GM19351 (cell line): ENCODE results near the gene MARCKS.
A peak's percentile ranks its signal among the peaks of the same experiment; 100 is the strongest.

Experiments used
- ATAC-seq: cut with Tn5 transposase; IDR thresholded peaks from one replicate; pipeline ENCODE4 v1.9.1; 2021; ENCODE audit warnings: mild to moderate bottlenecking, moderate library complexity; ENCODE audit not compliant: unreplicated experiment

The MARCKS gene

GRCh38 chr6:113856625-113857555 lies at the start of gene MARCKS:
MARCKS (plus strand) TSS chr6:113857345; CDS start chr6:113857746, 401 bp downstream.
- peak; percentile 38 for ATAC-seq

GRCh38 chr6:113809826-113810225 lies 47.3 kb upstream of the MARCKS start:
- ATAC-seq = peak; percentile 57

DNA sequence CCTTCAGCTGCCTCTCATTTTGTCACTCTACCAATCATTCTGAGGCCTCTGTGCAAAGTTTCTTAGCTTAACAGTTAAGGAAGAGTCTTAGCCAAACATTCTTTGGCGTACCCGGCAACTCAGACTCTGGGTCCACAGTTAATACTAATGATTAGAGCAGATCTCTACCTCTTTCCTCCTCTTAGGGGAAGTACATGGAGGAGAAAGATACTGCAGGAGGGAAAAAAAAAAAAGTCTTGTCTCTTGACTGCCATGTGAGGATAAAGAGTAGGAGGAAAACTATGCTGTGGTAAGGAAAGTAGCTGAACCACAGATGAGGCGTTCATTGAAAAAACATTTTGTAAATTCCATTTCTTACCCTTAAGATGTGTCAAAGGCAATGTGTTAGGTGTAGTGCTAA lies 44.0 kb upstream of the MARCKS start:
- ATAC-seq = no peak

GRCh38 chr6:113818578-113818977 lies 38.6 kb upstream of the MARCKS start:
- ATAC-seq = no peak

DNA sequence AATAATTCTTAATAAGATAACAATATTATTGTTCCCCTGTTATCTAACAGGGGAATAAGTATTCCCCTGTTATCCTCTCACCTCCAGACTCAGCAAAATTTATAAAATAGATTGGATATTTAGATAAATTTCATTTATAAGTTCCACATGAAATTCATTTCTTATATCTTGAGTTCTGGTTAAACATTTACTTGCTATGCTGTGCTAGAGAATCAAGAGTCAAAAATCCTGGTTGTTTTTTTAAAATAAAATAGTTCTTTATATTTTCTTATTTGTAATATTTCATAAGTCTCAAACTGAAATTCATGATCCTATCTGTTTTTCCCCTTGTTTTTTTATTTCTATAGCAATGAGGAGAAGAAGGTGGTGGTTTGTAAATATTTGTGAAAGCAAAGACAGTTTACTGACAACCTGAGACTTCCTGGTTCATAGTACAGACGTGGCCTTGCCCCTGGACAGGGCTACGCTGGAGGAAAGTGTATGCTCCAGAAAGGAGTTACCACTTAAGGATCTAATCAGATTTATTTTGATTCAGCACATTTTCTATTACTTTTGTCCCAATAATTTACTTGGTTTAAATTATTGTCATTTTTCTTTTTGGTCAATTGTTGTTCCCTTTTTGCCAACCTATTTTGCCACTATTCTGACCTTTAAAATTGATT lies 37.8 kb upstream of the MARCKS start:
- ATAC-seq = no peak

DNA sequence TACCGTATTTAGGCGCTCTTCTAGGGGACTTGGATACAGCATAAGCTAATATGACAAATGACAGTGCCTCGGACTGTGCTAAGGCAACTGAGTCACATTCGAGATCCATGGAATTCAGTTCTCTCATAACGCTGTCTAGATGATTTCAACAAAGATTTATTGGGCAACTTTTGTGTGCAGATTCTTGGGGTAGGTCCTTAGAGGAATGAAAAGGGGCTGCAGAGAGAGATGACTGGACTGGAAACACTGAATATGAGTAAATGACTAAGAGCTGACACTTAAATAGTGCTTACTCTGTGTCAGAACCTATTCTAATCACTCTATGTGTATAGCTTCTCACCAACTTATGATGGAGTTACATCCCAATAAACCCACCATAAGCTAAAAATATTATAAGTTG lies 36.4 kb upstream of the MARCKS start:
- ATAC-seq = no peak

GRCh38 chr6:113821445-113821844 lies 35.7 kb upstream of the MARCKS start:
- no peak for ATAC-seq

GRCh38 chr6:113823916-113824315 lies 33.2 kb upstream of the MARCKS start:
- no peak for ATAC-seq

- no peak for ATAC-seq
Measured at GRCh38 chr6:113824411-113824810, 32.7 kb upstream of the MARCKS start.

- ATAC-seq = no peak
Measured at GRCh38 chr6:113824866-113825265, 32.3 kb upstream of the MARCKS start.

DNA sequence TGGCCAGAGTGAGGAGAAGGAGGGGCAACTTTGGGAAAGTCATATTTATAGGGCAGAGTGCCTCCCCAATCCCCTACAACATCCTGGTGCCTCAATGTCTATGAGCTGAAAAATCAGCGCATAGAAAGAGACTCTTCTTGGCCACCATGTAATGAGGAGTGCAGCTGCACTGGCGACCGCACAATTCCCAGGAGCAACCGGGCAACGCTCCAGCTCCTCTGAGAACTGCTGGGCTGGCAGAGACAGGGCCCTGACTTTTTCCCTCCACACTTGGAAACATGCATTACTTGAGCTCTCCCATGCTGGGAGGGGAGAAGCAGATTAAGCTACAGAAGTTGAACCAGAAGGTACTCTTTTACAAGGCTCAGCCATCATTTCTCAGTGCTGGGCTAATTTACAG lies 31.4 kb upstream of the MARCKS start:
- no peak for ATAC-seq

DNA sequence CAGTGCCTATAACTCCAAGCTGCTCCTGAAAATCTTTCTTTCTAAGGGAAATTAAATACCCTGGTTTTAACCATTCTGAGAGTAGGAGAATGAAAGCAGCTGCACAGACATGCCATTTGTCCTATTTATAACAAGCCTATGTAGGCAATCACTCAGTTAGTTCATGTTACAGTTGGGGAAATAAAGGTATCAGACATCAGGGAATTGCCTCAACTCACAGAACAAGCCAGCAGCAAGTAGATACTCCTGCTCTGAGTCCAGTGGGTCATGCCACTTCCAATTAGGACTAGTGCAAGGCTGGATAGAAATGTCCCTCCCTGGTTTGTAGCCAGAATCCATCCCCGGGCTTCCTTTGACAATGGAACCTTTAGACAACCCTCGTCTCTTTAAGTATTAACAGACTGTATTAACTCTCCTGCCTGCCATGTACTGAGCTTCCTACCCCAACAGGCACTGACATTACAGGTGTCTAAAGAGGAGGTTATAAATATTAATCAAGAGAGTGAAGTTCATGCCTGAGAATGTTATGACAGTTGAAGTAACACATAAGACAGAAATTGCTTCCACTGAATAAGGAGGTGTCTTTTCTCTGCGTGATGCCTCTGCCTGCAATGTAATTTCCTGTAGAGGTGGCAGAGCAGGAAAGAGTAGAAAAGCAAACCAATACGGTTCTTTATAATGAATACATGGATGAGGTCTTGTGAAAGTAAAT lies 28.0 kb upstream of the MARCKS start:
- no peak for ATAC-seq

DNA sequence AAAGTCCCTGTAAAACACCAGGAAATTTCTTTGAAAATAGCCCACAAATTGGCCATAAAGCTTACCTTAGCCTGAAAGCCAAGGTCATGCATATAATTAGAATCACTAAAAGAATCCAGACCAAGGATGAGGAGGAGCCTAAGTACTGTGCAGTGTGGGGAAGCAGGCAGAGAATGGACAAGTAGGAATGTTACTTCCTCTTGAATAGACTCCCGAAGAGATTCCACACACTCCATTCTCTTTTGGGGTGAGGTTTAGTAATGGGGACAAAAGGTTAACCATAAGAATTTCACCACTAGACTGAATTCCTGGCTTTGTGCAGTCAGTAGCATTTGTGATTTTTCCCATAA lies 27.5 kb upstream of the MARCKS start:
- ATAC-seq = no peak

- no peak for ATAC-seq
Measured at GRCh38 chr6:113830140-113830539, 27.0 kb upstream of the MARCKS start.

DNA sequence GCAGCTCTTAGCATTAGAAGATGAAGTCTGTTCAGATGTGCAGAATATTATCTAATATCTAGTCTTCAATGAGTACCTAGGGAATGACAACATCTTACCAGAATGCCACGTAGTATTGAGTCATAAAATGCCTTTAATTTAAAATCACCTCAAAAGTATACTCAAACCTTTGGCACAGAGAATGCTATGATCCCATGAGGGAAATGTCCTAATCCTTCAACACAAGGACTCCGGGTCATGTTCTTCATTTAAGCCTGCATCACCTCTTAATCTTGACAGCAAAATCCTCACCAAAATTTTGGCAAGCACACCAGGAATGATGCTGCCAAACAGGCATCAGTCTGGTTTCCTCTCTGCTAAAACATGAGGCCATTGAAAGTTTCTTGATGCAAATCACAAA lies 23.6 kb upstream of the MARCKS start:
- no peak for ATAC-seq

DNA sequence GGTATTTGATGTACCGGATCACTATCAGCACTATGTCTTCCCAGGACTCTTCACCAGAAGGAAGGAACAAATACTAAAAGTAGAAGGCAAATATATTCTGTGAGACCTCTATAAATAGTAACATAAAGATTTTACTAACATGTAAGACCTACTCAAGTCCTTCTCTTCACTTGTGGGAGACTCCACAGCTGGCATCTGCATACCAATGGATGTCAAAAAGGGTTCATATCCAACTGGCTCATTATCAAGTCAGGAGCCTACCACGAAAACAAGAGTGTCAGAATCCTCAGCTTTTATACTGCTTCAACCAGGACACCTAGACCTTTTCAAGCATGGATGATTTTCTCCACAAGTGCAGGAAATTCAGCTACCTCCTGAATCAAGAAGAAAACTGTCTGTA lies 20.0 kb upstream of the MARCKS start:
- no peak for ATAC-seq

GRCh38 chr6:113842165-113842564 lies 15.0 kb upstream of the MARCKS start:
- ATAC-seq = no peak

- ATAC-seq = no peak
Measured at GRCh38 chr6:113843500-113844073, 13.6 kb upstream of the MARCKS start.

DNA sequence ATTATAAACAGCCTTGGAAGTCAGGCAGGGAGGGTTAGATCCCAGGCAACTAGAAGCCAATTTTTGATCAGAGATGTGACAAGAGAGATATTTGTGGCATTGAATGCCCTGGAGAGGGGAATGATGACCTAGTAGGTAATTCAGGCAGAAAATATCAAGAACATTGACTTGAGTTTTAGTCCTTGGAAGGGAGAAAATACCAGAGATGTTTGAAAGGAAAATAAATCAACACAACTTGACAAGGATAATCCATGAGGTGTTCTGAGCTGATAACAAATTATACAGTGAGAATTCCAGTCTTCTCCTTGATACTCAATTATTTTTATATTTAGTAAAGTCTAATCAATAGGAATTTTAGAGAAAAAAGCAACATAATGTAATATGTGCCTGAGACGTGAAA lies 10.6 kb upstream of the MARCKS start:
- no peak for ATAC-seq

- no peak for ATAC-seq
Measured at GRCh38 chr6:113847447-113847846, 9.7 kb upstream of the MARCKS start.

GRCh38 chr6:113848280-113848679 lies 8.9 kb upstream of the MARCKS start:
- no peak for ATAC-seq
